Endothelial cell of umbilical vein (primary cell): ENCODE data around the gene RECQL5. TPM values are rescaled to one million over a fixed set of nuclear protein-coding genes. Genes with fewer than 3 reads are reported as not detected.
"Not testable (repeated sequence)": the region's sequence is repeated elsewhere in the genome, so short reads cannot be mapped to it uniquely, and the experiment has no call there.

Experiments used
- BruUV-seq: library from RNA; stranded (reverse); fragments of 400-500 nt; replicated peaks from 2 replicates; lab custom pipeline; 2021; lab: Mats Ljungman, UMichigan
- CTCF ChIA-PET: fragments of 300-600, 350-600 bp; sonication (Branson Sonifier 250); formaldehyde crosslinking; loops from one replicate; lab custom pipeline; 2021; ENCODE audit warnings: antibody characterized with exemption, inconsistent platforms; lab: Charles Lee
- POLR2A ChIA-PET: fragments of 300-600, 350-600 bp; sonication (Branson Sonifier 250); formaldehyde crosslinking; loops from one replicate; lab custom pipeline; 2021; ENCODE audit warnings: antibody characterized with exemption, inconsistent platforms; lab: Charles Lee
- DNase-seq: peaks from one replicate; pipeline ENCODE4 v3.0.0-alpha.2; 2011; ENCODE audit warnings: low read depth, low spot score
- FAIRE-seq: peaks from 2 replicates; lab custom pipeline; 2011; peaks lifted over from hg19 to GRCh38; lab: Jason Lieb, UNC
- H2AFZ ChIP-seq: 2 replicates; pipeline ENCODE4 v1.6.0; 2012; ENCODE audit warnings: low read depth, low read length, control low read depth, inconsistent platforms
- H3K27ac ChIP-seq: 2 replicates; pipeline ENCODE4 v1.5.1; 2011; ENCODE audit warnings: low read depth, mild to moderate bottlenecking, control low read depth, low read length, moderate library complexity; ENCODE audit not compliant: insufficient read depth
- H3K27me3 ChIP-seq, 2 experiments: 2 replicates each; pipeline versions ENCODE4 v1.6.0 to v1.6.1; 2011; ENCODE audit warnings: low read length in 2 of 2, mixed read lengths in 1 of 2; ENCODE audit not compliant: control insufficient read depth in 2 of 2, insufficient read depth in 2 of 2
- H3K36me3 ChIP-seq, 2 experiments: 2 replicates in 1 of 2; 3 replicates in 1 of 2; pipeline ENCODE4 v1.5.1; 2011; ENCODE audit warnings: low read length in 2 of 2, mild to moderate bottlenecking in 1 of 2, moderate library complexity in 1 of 2; ENCODE audit not compliant: control insufficient read depth in 2 of 2, insufficient read depth in 2 of 2; ENCODE audit errors: extremely low read depth in 1 of 2
- H3K4me1 ChIP-seq: 3 replicates; pipeline ENCODE4 v1.5.1; 2011; ENCODE audit warnings: mild to moderate bottlenecking, low read length; ENCODE audit not compliant: control insufficient read depth, insufficient read depth; ENCODE audit errors: extremely low read depth
- H3K4me2 ChIP-seq: 2 replicates; pipeline ENCODE4 v1.6.1; 2011; ENCODE audit warnings: low read length, control low read depth, mixed read lengths; ENCODE audit not compliant: insufficient read depth
- H3K4me3 ChIP-seq, 3 experiments: fragments of 200-600 bp in 1 of 3; sonication (generic), shearing (Covaris generic) in 1 of 3; replicated peaks in 1 of 3; 2 replicates each; pipeline ENCODE4 v1.5.1; 2011 to 2016; ENCODE audit warnings: control low read depth in 3 of 3, low read length in 3 of 3, mild to moderate bottlenecking in 2 of 3, inconsistent platforms in 1 of 3, low read depth in 1 of 3, moderate library complexity in 1 of 3; ENCODE audit not compliant: insufficient read depth in 1 of 3
- H3K79me2 ChIP-seq: 2 replicates; pipeline ENCODE4 v1.6.0; 2012; ENCODE audit warnings: low read length, inconsistent platforms; ENCODE audit not compliant: control insufficient read depth, insufficient read depth
- H3K9ac ChIP-seq: replicated peaks from 2 replicates; pipeline ENCODE3; 2011; ENCODE audit warnings: low read length, control low read depth; ENCODE audit not compliant: insufficient read depth; ENCODE audit errors: extremely low read depth
- H3K9me1 ChIP-seq: replicated peaks from 3 replicates; pipeline ENCODE4 v1.6.0; 2011; ENCODE audit warnings: mild to moderate bottlenecking, low read length; ENCODE audit not compliant: control insufficient read depth, insufficient read depth; ENCODE audit errors: extremely low read depth
- H3K9me3 ChIP-seq: replicated peaks from 2 replicates; pipeline ENCODE4 v1.5.1; 2012; ENCODE audit warnings: low read length, inconsistent platforms; ENCODE audit not compliant: control insufficient read depth, insufficient read depth
- H4K20me1 ChIP-seq: replicated peaks from 2 replicates; pipeline ENCODE3; 2011; ENCODE audit warnings: mild to moderate bottlenecking, low read length; ENCODE audit not compliant: control insufficient read depth, insufficient read depth; ENCODE audit errors: extremely low read depth
- EZH2 ChIP-seq: IDR thresholded peaks from 2 replicates; pipeline ENCODE4 v1.6.1; 2012; ENCODE audit warnings: borderline replicate concordance, low read depth, mild to moderate bottlenecking, moderate library complexity, low read length, inconsistent platforms; ENCODE audit not compliant: severe bottlenecking
- FOS ChIP-seq: IDR thresholded peaks from 2 replicates; pipeline ENCODE4 v1.6.1; 2011; ENCODE audit warnings: mild to moderate bottlenecking, low read length, moderate library complexity, borderline replicate concordance; ENCODE audit not compliant: insufficient read depth
- GATA2 ChIP-seq: IDR thresholded peaks from 2 replicates; pipeline ENCODE4 v1.7.0; 2011; ENCODE audit warnings: low read depth, mild to moderate bottlenecking, moderate library complexity, mixed read lengths, low read length; ENCODE audit not compliant: insufficient read length, insufficient read depth
- JUN ChIP-seq: IDR thresholded peaks from 2 replicates; pipeline ENCODE4 v1.6.1; 2011; ENCODE audit warnings: borderline replicate concordance, low read depth; ENCODE audit not compliant: insufficient read length, insufficient read depth
- MYC ChIP-seq: IDR thresholded peaks from one replicate; pipeline ENCODE4 v1.6.1; 2011; ENCODE audit warnings: mild to moderate bottlenecking, low read depth, low read length
- POLR2A ChIP-seq: IDR thresholded peaks from 2 replicates; pipeline ENCODE4 v1.6.1; 2012; ENCODE audit warnings: low read depth, mild to moderate bottlenecking, control low read depth, low read length
- POLR2AphosphoS5 ChIP-seq: IDR thresholded peaks from 2 replicates; pipeline ENCODE4 v1.6.1; 2012; ENCODE audit warnings: low read depth, mild to moderate bottlenecking, control low read depth, low read length, moderate library complexity; ENCODE audit not compliant: insufficient read depth
- dilution Hi-C: fragments of 300-500 bp; cut with MboI; formaldehyde crosslinking; loops from one replicate; pipeline ENCODE4 v1.15.0; 2019; ENCODE audit warnings: low sequenced_read_pairs; ENCODE audit not compliant: extremely low pct_ligation_motif_present
- intact Hi-C: fragments of 100-400 bp; cut with micrococcal nuclease; formaldehyde crosslinking; loops from one replicate; pipeline ENCODE4 v1.10.0; 2022
- polyA plus RNA-seq, 4 experiments: library from polyadenylated mRNA; depleted of rRNA in 3 of 4; stranded (reverse) in 3 of 4; unstranded in 1 of 4; fragments of >200 nt; gene quantifications; 2 replicates each; pipeline versions ENCODE4 v1.2.1 to v1.2.3, GENCODE V29; 2011 to 2012; ENCODE audit warnings: missing spikeins in 1 of 4
- total RNA-seq: library from RNA; stranded (reverse); gene quantifications from 2 replicates; pipeline ENCODE4 v1.2.3, GENCODE V29; 2021
- TF ChIP-seq, protein P1 (sequence below): IDR thresholded peaks from 2 replicates; pipeline ENCODE4 v1.6.1; 2011; ENCODE audit not compliant: insufficient read depth, insufficient read length
- TF ChIP-seq, protein P2 (sequence below), 2 donors: IDR thresholded peaks; 1 replicate in 1 of 2; 2 replicates in 1 of 2; pipeline ENCODE4 v1.5.1; 2011; ENCODE audit warnings: low read length in 2 of 2, mild to moderate bottlenecking in 2 of 2, moderate library complexity in 2 of 2, control low read depth in 1 of 2, inconsistent platforms in 1 of 2, low read depth in 1 of 2; ENCODE audit not compliant: insufficient read depth in 1 of 2; ENCODE audit errors: extremely low read depth in 1 of 2

RECQL5 gene
- total and polyA plus RNA-seq, 2 donors (not counting 3 experiments of a cell fraction or from before 2014, with no cell fraction given): 21.3 to 30.7 TPM

DNA sequence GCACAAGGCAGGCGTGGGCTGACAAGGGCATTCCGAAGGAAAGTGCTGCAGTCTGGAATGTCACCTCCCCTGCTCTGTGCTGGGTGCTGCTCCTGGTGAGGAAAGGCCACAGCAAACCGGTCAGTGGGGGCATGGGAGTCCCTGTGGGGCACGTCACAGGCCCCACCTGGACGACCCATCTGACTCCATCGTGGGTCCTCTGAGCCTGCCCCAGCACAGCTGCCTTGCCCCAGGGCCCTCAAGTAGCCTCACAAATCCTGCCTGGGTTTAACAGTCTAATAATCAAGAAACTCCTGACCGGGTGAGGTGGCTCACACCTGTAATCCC lies 82.1 kb downstream of the RECQL5 start:
- Histone ChIP-seq H3K36me3 (no peaks in the 10 kb centered on the region), H3K27ac (no peak overlapping the region), H2AFZ (no peak overlapping the region), H3K4me3 (no peak overlapping the region), H3K9me3 (no peaks in the 10 kb centered on the region), H3K4me2 (no peak overlapping the region), H3K9ac (no peak overlapping the region), H3K4me1 (peaks cover 3% of the 10 kb centered on the region), H4K20me1 (no peaks in the 10 kb centered on the region), H3K79me2 (no peaks in the 10 kb centered on the region), H3K9me1 (no peaks in the 10 kb centered on the region), H3K27me3 (no peaks in the 10 kb centered on the region)
- dilution Hi-C loops: no loop called here
- DNase-seq (no peak), FAIRE-seq (no peak)
- BruUV-seq: no TSS peak
- CTCF ChIA-PET: no interaction called here
- no peak for TF ChIP-seq FOS
- no peak for TF ChIP-seq JUN
- no peak for TF ChIP-seq POLR2A
- no peak for TF ChIP-seq POLR2AphosphoS5
- no peak for TF ChIP-seq EZH2
- no peak for TF ChIP-seq GATA2
- TF ChIP-seq, protein P1, sequence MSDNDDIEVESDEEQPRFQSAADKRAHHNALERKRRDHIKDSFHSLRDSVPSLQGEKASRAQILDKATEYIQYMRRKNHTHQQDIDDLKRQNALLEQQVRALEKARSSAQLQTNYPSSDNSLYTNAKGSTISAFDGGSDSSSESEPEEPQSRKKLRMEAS: no peak
- TF ChIP-seq, protein P2, sequence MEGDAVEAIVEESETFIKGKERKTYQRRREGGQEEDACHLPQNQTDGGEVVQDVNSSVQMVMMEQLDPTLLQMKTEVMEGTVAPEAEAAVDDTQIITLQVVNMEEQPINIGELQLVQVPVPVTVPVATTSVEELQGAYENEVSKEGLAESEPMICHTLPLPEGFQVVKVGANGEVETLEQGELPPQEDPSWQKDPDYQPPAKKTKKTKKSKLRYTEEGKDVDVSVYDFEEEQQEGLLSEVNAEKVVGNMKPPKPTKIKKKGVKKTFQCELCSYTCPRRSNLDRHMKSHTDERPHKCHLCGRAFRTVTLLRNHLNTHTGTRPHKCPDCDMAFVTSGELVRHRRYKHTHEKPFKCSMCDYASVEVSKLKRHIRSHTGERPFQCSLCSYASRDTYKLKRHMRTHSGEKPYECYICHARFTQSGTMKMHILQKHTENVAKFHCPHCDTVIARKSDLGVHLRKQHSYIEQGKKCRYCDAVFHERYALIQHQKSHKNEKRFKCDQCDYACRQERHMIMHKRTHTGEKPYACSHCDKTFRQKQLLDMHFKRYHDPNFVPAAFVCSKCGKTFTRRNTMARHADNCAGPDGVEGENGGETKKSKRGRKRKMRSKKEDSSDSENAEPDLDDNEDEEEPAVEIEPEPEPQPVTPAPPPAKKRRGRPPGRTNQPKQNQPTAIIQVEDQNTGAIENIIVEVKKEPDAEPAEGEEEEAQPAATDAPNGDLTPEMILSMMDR (IDR thresholded peaks at IDR 0.05; ENCODE audit: extremely low read depth in 1 of 2, insufficient read depth in 1 of 2, low read depth in 1 of 2, low read length in 2 of 2): no peak
- TF ChIP-seq MYC: no peak
- POLR2A ChIA-PET: no interaction called here
- intact Hi-C loops: no loop called here

DNA sequence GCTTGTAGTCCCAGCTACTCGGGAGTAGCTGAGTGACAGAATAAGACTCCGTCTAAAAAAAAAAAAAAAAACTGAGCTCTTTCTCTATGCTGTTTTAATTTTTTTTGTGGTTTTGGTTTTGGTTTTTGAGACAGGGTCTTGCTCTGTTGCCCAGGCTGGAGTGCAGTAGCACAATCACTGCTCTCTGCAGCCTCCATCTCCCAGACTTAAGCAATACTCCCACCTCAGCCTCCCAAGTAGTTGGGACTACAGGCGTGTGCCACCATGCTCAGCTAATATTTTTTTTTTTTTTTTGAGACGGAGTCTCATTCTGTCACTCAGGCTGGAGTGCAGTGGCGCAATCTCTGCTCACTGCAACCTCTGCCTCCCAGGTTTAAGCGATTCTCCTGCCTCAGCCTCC lies 83.8 kb downstream of the RECQL5 start:
- H3K27ac ChIP-seq, CTCF ChIA-PET, BruUV-seq, H3K9ac ChIP-seq, H4K20me1 ChIP-seq, H3K79me2 ChIP-seq, dilution Hi-C loops, H3K4me3 ChIP-seq, intact Hi-C loops, H3K9me1 ChIP-seq, H3K4me1 ChIP-seq, DNase-seq, H2AFZ ChIP-seq, H3K36me3 ChIP-seq, POLR2A ChIA-PET, FAIRE-seq, H3K27me3 ChIP-seq, H3K9me3 ChIP-seq, H3K4me2 ChIP-seq: not testable (repeated sequence)

GRCh38 chr17:75581121-75581725 lies 85.7 kb downstream of the RECQL5 start:
- CTCF ChIA-PET: interaction anchor here (1.1 to 1.3 kb wide), 2 partner anchors 20 to 24 kb away, joined by 3 to 5 read pairs; no protein-coding TSS in a partner anchor
- BruUV-seq, H3K79me2 ChIP-seq, H2AFZ ChIP-seq, H3K4me2 ChIP-seq, H3K4me3 ChIP-seq, dilution Hi-C loops, POLR2A ChIA-PET, H3K4me1 ChIP-seq, H3K36me3 ChIP-seq, H3K9me1 ChIP-seq, H4K20me1 ChIP-seq, DNase-seq, H3K27ac ChIP-seq, H3K9me3 ChIP-seq, H3K9ac ChIP-seq, FAIRE-seq, H3K27me3 ChIP-seq, intact Hi-C loops: not testable (repeated sequence)
